ENCODE data around the gene KRT10. TPM values are rescaled to one million over a fixed set of nuclear protein-coding genes. Genes with fewer than 3 reads are reported as not detected.

KRT10 gene
- total and polyA plus RNA-seq, 2 donors (not counting 1 experiment from before 2014, with no cell fraction given): 4.1 to 45.8 TPM

DNA sequence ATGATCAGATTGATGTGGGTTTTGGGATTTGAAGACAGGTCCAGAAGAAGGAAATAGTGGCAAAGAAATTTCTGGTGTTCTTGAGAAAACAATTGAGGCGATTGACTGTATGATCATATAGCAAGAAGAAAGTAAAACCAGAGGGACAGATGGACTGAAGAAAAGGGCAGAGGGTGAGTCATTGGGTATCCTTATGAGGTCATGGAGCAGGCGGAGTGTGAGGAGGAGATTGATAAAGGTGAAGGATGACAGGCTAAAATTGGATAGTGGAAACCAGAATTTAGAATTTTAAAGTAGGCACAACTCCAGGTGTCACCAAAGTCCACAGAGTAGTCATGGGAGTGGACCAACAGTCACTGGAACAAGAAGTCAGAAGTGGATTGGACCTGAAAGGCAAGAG, 21.3 kb downstream of the KRT10 start:
- Histone ChIP-seq H3K4me3 (replicated peaks in 1 of 4; ENCODE audit: control extremely low read depth in 1 of 4, insufficient read depth in 1 of 4, low read depth in 3 of 4, low read length in 4 of 4) (no peak overlapping the region), H3K4me1 (ENCODE audit: control insufficient read depth, extremely low read depth, insufficient read depth, low read length) (no peaks in the 10 kb centered on the region), H3K9ac (ENCODE audit: insufficient read depth, low read length) (no peak overlapping the region), H3K36me3 (ENCODE audit: control insufficient read depth, insufficient read depth, low read length) (no peaks in the 10 kb centered on the region), H3K27ac (ENCODE audit: insufficient read depth, low read length) (no peak overlapping the region), H4K20me1 (ENCODE audit: control insufficient read depth, extremely low read depth, insufficient read depth, low read length) (no peaks in the 10 kb centered on the region), H3K9me3 (ENCODE audit: control insufficient read depth, insufficient read depth, low read depth, low read length) (no peaks in the 10 kb centered on the region), H2AFZ (ENCODE audit: low read length) (no peak overlapping the region), H3K27me3 (ENCODE audit: control insufficient read depth, insufficient read depth, low read length) (peaks cover 23% of the 10 kb centered on the region), H3K4me2 (ENCODE audit: extremely low read depth, insufficient read depth, low read length) (no peak overlapping the region), H3K79me2 (ENCODE audit: control insufficient read depth, insufficient read depth, low read length) (no peaks in the 10 kb centered on the region)
- TF ChIP-seq, protein P1, sequence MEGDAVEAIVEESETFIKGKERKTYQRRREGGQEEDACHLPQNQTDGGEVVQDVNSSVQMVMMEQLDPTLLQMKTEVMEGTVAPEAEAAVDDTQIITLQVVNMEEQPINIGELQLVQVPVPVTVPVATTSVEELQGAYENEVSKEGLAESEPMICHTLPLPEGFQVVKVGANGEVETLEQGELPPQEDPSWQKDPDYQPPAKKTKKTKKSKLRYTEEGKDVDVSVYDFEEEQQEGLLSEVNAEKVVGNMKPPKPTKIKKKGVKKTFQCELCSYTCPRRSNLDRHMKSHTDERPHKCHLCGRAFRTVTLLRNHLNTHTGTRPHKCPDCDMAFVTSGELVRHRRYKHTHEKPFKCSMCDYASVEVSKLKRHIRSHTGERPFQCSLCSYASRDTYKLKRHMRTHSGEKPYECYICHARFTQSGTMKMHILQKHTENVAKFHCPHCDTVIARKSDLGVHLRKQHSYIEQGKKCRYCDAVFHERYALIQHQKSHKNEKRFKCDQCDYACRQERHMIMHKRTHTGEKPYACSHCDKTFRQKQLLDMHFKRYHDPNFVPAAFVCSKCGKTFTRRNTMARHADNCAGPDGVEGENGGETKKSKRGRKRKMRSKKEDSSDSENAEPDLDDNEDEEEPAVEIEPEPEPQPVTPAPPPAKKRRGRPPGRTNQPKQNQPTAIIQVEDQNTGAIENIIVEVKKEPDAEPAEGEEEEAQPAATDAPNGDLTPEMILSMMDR (conservative IDR thresholded peaks at IDR 0.05 in 1 of 2, IDR thresholded peaks at IDR 0.05 in 1 of 2; ENCODE audit: low read depth in 1 of 2, low read length in 2 of 2): no peak
- no peak for TF ChIP-seq EZH2 (IDR thresholded peaks at IDR 0.05; ENCODE audit: low read length, missing control alignments)
- no peak for DNase-seq (ENCODE audit: low read depth in 2 of 2)

DNA sequence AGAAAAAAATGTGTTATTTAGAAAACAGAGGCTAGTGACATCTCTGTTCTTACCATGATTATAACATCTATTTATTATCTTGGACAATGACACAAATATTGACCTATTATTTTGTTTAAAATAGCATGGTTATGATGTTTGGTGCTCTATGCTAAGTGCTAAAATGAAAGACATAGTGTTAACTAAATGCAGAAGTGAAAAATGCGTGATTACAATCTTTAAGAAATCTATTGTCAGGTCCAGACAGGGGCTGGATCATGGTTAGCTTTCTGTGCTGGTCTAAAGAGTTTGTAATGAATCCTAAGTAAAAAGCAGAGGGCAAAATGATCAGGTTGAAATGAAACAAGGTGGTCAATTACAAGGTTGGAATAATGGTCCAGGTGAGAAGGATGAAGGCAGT, 22.0 kb downstream of the KRT10 start:
- Histone ChIP-seq H3K36me3 (ENCODE audit: control insufficient read depth, insufficient read depth, low read length) (no peaks in the 10 kb centered on the region), H4K20me1 (ENCODE audit: control insufficient read depth, extremely low read depth, insufficient read depth, low read length) (no peaks in the 10 kb centered on the region), H3K9ac (ENCODE audit: insufficient read depth, low read length) (no peak overlapping the region), H3K4me3 (replicated peaks in 1 of 4; ENCODE audit: control extremely low read depth in 1 of 4, insufficient read depth in 1 of 4, low read depth in 3 of 4, low read length in 4 of 4) (no peak overlapping the region), H3K4me1 (ENCODE audit: control insufficient read depth, extremely low read depth, insufficient read depth, low read length) (no peaks in the 10 kb centered on the region), H2AFZ (ENCODE audit: low read length) (no peak overlapping the region), H3K9me3 (ENCODE audit: control insufficient read depth, insufficient read depth, low read depth, low read length) (no peaks in the 10 kb centered on the region), H3K27me3 (ENCODE audit: control insufficient read depth, insufficient read depth, low read length) (peaks cover 24% of the 10 kb centered on the region), H3K4me2 (ENCODE audit: extremely low read depth, insufficient read depth, low read length) (no peak overlapping the region), H3K27ac (ENCODE audit: insufficient read depth, low read length) (no peak overlapping the region), H3K79me2 (ENCODE audit: control insufficient read depth, insufficient read depth, low read length) (no peaks in the 10 kb centered on the region)
- TF ChIP-seq, protein P1 (conservative IDR thresholded peaks at IDR 0.05 in 1 of 2, IDR thresholded peaks at IDR 0.05 in 1 of 2; ENCODE audit: low read depth in 1 of 2, low read length in 2 of 2): no peak
- TF ChIP-seq EZH2 (IDR thresholded peaks at IDR 0.05; ENCODE audit: low read length, missing control alignments): no peak
- DNase-seq (ENCODE audit: low read depth in 2 of 2): no peak

DNA sequence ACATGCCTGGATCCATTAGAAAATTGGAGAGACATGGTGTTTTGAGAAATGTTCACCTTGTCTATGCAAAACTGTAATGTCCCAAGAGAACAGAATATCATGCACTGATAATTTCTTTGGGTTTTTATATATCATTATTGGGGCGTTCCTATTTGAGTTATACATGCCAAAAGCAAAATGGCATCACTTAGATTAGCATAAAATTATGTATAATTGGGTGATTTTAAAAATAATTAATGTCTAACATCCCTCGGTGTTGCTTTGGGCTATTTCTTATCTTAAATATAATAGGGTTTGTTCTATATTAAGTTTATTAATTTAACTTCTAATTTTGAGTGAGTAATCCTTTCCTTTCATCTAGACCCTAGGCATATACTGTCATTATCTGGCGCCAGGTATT, 22.6 kb downstream of the KRT10 start, which contains the start of gene KRT28:
Gene KRT28, minus strand, starts transcription at position 101 of the 400 bp plus-strand sequence. Its CDS starts 66 bp downstream, at position 35.
- no peak for TF ChIP-seq EZH2 (IDR thresholded peaks at IDR 0.05; ENCODE audit: low read length, missing control alignments)
- TF ChIP-seq, protein P1 (conservative IDR thresholded peaks at IDR 0.05 in 1 of 2, IDR thresholded peaks at IDR 0.05 in 1 of 2; ENCODE audit: low read depth in 1 of 2, low read length in 2 of 2): no peak
- no peak within 1 kb of the TSS for H3K27ac ChIP-seq (ENCODE audit: insufficient read depth, low read length)
- peaks cover 23% of the 10 kb centered on the region for H3K27me3 ChIP-seq (ENCODE audit: control insufficient read depth, insufficient read depth, low read length)
- no peak within 1 kb of the TSS for H3K9ac ChIP-seq (ENCODE audit: insufficient read depth, low read length)
- H3K4me3 ChIP-seq (replicated peaks in 1 of 4; ENCODE audit: control extremely low read depth in 1 of 4, insufficient read depth in 1 of 4, low read depth in 3 of 4, low read length in 4 of 4): no peak within 1 kb of the TSS
- H2AFZ ChIP-seq (ENCODE audit: low read length): no peak within 1 kb of the TSS
- DNase-seq (ENCODE audit: low read depth in 2 of 2): no peak
- no peaks in the 10 kb centered on the region for H3K79me2 ChIP-seq (ENCODE audit: control insufficient read depth, insufficient read depth, low read length)
- H3K36me3 ChIP-seq (ENCODE audit: control insufficient read depth, insufficient read depth, low read length): no peaks in the 10 kb centered on the region
- no peak within 1 kb of the TSS for H3K4me2 ChIP-seq (ENCODE audit: extremely low read depth, insufficient read depth, low read length)
- H4K20me1 ChIP-seq (ENCODE audit: control insufficient read depth, extremely low read depth, insufficient read depth, low read length): no peaks in the 10 kb centered on the region
- no peaks in the 10 kb centered on the region for H3K4me1 ChIP-seq (ENCODE audit: control insufficient read depth, extremely low read depth, insufficient read depth, low read length)
- H3K9me3 ChIP-seq (ENCODE audit: control insufficient read depth, insufficient read depth, low read depth, low read length): no peaks in the 10 kb centered on the region

Data from fibroblast of lung (primary cell).